Measurements from ENCODE around the gene ATAD1.

The ATAD1 gene

DNA sequence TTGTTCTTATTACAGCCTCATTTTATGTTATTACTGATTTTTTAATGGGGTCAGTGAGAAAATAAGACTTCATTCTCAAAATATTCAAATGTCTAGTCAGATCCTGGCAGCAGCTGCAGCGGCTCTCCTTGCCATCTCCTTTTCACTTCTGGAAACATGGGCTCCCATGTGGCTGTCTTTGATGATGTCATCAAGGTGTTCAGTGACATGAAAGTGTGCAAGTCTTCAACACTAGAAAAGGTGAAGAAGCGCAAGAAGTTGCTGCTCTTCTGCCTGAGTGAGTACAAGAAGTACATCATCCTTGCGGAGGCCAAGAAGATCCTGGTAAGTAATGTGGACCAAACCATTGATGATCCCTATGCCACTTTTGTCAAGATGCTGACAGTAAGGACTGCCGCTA, 25.7 kb upstream of the ATAD1 start:
- Histone ChIP-seq H3K36me3 (ENCODE audit: insufficient read depth, low read length) (no peaks in the 10 kb centered on the region), H3K79me2 (ENCODE audit: insufficient read depth, low read length) (no peaks in the 10 kb centered on the region), H4K20me1 (ENCODE audit: insufficient read depth, low read length) (no peaks in the 10 kb centered on the region), H3K27ac (ENCODE audit: low read length) (no peak overlapping the region), H3K4me3 (ENCODE audit: low read depth in 1 of 2, low read length in 2 of 2) (no peak overlapping the region), H3K9ac (ENCODE audit: low read depth, low read length) (no peak overlapping the region), H3K4me2 (ENCODE audit: insufficient read depth, low read length) (no peak overlapping the region), H3K4me1 (ENCODE audit: insufficient read depth, low read length) (peaks cover 13% of the 10 kb centered on the region; the same call in 1 of the 2 replicates), H2AFZ (ENCODE audit: low read depth, low read length) (no peak overlapping the region; the same call in 1 of the 2 replicates), H3K27me3 (ENCODE audit: insufficient read depth, low read length, poor library complexity) (no peaks in the 10 kb centered on the region), H3K9me3 (ENCODE audit: insufficient read depth, low read length, severe bottlenecking) (no peaks in the 10 kb centered on the region)
- TF ChIP-seq EZH2 (IDR thresholded peaks at IDR 0.05; ENCODE audit: borderline replicate concordance, low read depth, low read length, severe bottlenecking), result no peak
- TF ChIP-seq, protein P1, sequence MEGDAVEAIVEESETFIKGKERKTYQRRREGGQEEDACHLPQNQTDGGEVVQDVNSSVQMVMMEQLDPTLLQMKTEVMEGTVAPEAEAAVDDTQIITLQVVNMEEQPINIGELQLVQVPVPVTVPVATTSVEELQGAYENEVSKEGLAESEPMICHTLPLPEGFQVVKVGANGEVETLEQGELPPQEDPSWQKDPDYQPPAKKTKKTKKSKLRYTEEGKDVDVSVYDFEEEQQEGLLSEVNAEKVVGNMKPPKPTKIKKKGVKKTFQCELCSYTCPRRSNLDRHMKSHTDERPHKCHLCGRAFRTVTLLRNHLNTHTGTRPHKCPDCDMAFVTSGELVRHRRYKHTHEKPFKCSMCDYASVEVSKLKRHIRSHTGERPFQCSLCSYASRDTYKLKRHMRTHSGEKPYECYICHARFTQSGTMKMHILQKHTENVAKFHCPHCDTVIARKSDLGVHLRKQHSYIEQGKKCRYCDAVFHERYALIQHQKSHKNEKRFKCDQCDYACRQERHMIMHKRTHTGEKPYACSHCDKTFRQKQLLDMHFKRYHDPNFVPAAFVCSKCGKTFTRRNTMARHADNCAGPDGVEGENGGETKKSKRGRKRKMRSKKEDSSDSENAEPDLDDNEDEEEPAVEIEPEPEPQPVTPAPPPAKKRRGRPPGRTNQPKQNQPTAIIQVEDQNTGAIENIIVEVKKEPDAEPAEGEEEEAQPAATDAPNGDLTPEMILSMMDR (IDR thresholded peaks at IDR 0.05; ENCODE audit: borderline replicate concordance, extremely low read depth, low read length, poor library complexity, severe bottlenecking), result no peak
- ATAC-seq (ENCODE audit: insufficient read depth, low read depth), result no peak
- DNase-seq, result no peak

DNA sequence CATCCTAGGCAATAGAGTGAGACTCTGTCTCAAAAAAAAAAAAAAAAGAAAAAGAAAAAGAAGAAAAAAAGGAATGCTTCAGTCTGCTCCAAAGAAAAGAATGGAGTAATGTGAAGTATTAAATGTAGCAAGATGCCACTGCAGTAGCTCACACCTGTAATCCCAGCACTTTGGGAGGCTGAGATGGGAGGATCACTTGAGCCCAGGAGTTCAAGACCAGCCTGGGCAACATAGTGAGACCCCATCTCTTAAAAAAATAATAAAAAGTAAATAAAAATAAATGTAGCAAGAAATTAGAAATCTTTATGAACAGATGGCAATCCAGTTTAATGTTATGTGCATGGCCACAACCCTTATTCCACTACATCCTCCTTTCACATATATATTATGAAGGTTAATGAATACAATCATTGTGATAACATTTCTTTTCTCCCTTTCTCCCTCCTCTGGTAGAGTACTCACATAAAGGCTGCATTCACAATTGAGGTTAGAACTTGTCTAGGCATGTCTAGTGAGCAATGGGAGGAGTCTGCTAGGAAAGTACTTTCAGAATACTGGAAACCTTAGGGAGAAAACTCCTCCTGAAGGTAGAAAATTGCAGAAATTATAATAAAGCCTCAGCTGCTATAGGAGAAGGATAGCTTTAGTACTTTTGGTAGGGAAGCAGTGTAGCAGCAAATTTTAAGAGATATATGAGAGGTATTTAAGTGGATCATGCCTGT, 24.9 kb upstream of the ATAD1 start:
- ATAC-seq (ENCODE audit: insufficient read depth, low read depth), result peak; percentile 88
- H3K27me3 ChIP-seq (ENCODE audit: insufficient read depth, low read length, poor library complexity), result no peaks in the 10 kb centered on the region
- no peaks in the 10 kb centered on the region for H4K20me1 ChIP-seq (ENCODE audit: insufficient read depth, low read length)
- H3K36me3 ChIP-seq (ENCODE audit: insufficient read depth, low read length), result no peaks in the 10 kb centered on the region
- TF ChIP-seq, protein P1 (IDR thresholded peaks at IDR 0.05; ENCODE audit: borderline replicate concordance, extremely low read depth, low read length, poor library complexity, severe bottlenecking), result peak; percentile 9
- TF ChIP-seq EZH2 (IDR thresholded peaks at IDR 0.05; ENCODE audit: borderline replicate concordance, low read depth, low read length, severe bottlenecking), result no peak
- no peaks in the 10 kb centered on the region for H3K9me3 ChIP-seq (ENCODE audit: insufficient read depth, low read length, severe bottlenecking)
- no peak overlapping the region for H3K27ac ChIP-seq (ENCODE audit: low read length)
- H3K4me1 ChIP-seq (ENCODE audit: insufficient read depth, low read length), result peaks cover 13% of the 10 kb centered on the region; the same call in 1 of the 2 replicates
- no peak for DNase-seq
- no peak overlapping the region for H3K4me3 ChIP-seq (ENCODE audit: low read depth in 1 of 2, low read length in 2 of 2)
- H2AFZ ChIP-seq (ENCODE audit: low read depth, low read length), result no peak overlapping the region
- H3K4me2 ChIP-seq (ENCODE audit: insufficient read depth, low read length), result no peak overlapping the region
- no peaks in the 10 kb centered on the region for H3K79me2 ChIP-seq (ENCODE audit: insufficient read depth, low read length)
- no peak overlapping the region for H3K9ac ChIP-seq (ENCODE audit: low read depth, low read length)

DNA sequence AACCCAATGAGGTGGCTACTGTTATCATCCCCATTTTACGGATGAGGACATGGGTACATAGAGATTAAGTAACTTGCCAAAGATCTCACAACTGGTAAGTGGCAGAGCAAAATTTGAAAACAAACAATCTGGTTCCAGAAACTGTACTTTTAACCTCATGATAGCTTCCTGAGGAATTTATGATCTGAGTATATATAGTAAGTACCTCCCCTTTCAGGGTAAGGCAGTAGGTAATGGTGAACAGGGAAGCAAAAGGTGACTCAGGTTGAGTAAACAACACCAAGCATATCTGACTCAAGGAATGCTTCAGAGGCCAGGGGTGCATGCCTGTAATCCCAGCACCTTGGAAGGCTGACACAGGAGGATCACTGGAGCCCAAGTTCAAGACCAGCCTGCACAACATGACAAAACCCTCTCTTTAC, 24.2 kb upstream of the ATAD1 start:
- Histone ChIP-seq H3K4me3 (ENCODE audit: low read depth in 1 of 2, low read length in 2 of 2) (no peak overlapping the region), H2AFZ (ENCODE audit: low read depth, low read length) (peak overlapping the region; percentile 26; the same call in 1 of the 2 replicates), H3K4me1 (ENCODE audit: insufficient read depth, low read length) (peaks cover 13% of the 10 kb centered on the region; the same call in 1 of the 2 replicates), H3K36me3 (ENCODE audit: insufficient read depth, low read length) (no peaks in the 10 kb centered on the region), H3K27ac (ENCODE audit: low read length) (peak overlapping the region; percentile 31; the same call in 1 of the 2 replicates), H3K9me3 (ENCODE audit: insufficient read depth, low read length, severe bottlenecking) (no peaks in the 10 kb centered on the region), H3K27me3 (ENCODE audit: insufficient read depth, low read length, poor library complexity) (no peaks in the 10 kb centered on the region), H4K20me1 (ENCODE audit: insufficient read depth, low read length) (no peaks in the 10 kb centered on the region), H3K79me2 (ENCODE audit: insufficient read depth, low read length) (no peaks in the 10 kb centered on the region), H3K4me2 (ENCODE audit: insufficient read depth, low read length) (no peak overlapping the region), H3K9ac (ENCODE audit: low read depth, low read length) (no peak overlapping the region)
- ATAC-seq (ENCODE audit: insufficient read depth, low read depth) (no peak), DNase-seq (no peak)
- TF ChIP-seq EZH2 (IDR thresholded peaks at IDR 0.05; ENCODE audit: borderline replicate concordance, low read depth, low read length, severe bottlenecking), result no peak
- TF ChIP-seq, protein P1 (IDR thresholded peaks at IDR 0.05; ENCODE audit: borderline replicate concordance, extremely low read depth, low read length, poor library complexity, severe bottlenecking), result no peak
